Measurements from ENCODE around the gene ZSCAN12. TPM values are rescaled to one million over a fixed set of nuclear protein-coding genes. Genes with fewer than 3 reads are reported as not detected.
"Not testable (repeated sequence)": the region's sequence is repeated elsewhere in the genome, so short reads cannot be mapped to it uniquely, and the experiment has no call there.

Gene ZSCAN12
- total RNA-seq (2022) (4.7 and 5.2 TPM in 2 replicates), Bru-seq, nascent RNA (percentile 69 among the genes with signal in this experiment), BruChase-seq, experiment 1, labeled RNA remaining after a 6-hour chase (percentile 59 among the genes with signal in this experiment), BruChase-seq, experiment 2, labeled RNA remaining after a 2-hour chase (percentile 66 among the genes with signal in this experiment)
- long read RNA-seq, partial matches to known transcripts: 1 of 9 reads
- long read RNA-seq, other reads (novel, unspliced or antisense): 8 of 9 reads

DNA sequence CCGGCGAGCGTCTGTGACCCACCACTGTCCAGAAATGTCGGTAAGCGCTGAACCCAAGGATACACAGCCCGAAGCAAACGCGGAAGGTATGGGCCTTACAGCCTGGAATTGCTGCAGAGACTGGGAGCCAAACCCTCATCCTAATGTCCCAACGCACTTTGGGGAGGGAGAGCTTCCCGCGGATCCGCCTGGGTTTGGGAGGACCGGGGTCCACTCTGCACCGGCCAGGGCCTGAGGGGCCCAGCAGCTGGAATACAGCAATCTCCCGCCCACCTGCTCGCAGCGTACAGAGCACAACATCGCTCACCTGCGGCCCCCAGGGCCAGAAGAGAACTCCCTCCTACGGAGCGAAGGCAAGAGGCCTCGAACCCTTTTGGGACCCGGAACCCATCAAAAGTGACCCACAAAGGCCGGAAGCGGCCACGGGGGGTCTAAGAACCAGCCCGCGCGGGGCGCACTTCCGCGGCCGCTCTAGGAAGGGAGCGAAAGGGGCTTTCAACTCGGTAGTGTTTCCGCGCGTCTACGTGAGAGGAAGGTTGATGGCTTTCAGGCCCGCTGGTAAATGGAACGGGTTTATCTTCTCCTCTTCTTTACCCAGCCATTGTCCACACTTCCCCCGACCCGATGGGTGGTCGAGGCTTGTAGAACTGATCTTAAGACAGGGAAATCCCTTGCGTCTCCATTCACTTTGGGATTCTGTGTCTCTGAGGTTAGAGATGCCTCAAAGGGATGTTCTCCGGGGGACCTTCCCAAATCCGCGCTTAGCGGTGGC, at the start of gene ZSCAN12:
ZSCAN12 (minus strand) TSS at position 398 of the 772 bp plus-strand sequence. CDS start 1,342 bp downstream, outside the sequence.
- Mint-ChIP-seq H3K9me3 (ENCODE audit: low read depth, unreplicated experiment) (no peaks in the 10 kb centered on the region), H3K36me3 (ENCODE audit: insufficient read depth, unreplicated experiment) (peaks cover 18% of the 10 kb centered on the region), H3K27me3 (ENCODE audit: unreplicated experiment) (no peaks in the 10 kb centered on the region), H3K4me3 (ENCODE audit: low read depth, unreplicated experiment) (peak within 1 kb of the TSS; percentile 73), H3K27ac (ENCODE audit: unreplicated experiment) (peak within 1 kb of the TSS; percentile 25), H3K4me1 (ENCODE audit: low read depth, unreplicated experiment) (peaks cover 23% of the 10 kb centered on the region)
- DNase-seq: peak; percentile 64
- BruUV-seq (replicated peaks): no TSS peak
- TF ChIP-seq, protein P1, sequence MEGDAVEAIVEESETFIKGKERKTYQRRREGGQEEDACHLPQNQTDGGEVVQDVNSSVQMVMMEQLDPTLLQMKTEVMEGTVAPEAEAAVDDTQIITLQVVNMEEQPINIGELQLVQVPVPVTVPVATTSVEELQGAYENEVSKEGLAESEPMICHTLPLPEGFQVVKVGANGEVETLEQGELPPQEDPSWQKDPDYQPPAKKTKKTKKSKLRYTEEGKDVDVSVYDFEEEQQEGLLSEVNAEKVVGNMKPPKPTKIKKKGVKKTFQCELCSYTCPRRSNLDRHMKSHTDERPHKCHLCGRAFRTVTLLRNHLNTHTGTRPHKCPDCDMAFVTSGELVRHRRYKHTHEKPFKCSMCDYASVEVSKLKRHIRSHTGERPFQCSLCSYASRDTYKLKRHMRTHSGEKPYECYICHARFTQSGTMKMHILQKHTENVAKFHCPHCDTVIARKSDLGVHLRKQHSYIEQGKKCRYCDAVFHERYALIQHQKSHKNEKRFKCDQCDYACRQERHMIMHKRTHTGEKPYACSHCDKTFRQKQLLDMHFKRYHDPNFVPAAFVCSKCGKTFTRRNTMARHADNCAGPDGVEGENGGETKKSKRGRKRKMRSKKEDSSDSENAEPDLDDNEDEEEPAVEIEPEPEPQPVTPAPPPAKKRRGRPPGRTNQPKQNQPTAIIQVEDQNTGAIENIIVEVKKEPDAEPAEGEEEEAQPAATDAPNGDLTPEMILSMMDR (IDR thresholded peaks at IDR 0.05; ENCODE audit: unreplicated experiment): no peak
- CTCF ChIA-PET: interaction anchor here (1.7 kb wide), 1 partner anchor 16 kb away, joined by 7 read pairs; no protein-coding TSS in a partner anchor
- intact Hi-C loops (cut with micrococcal nuclease; ENCODE audit: unreplicated experiment): loop anchor here (5.0 kb wide), 1 partner anchor 188 kb away; a partner anchor contains a TSS

DNA sequence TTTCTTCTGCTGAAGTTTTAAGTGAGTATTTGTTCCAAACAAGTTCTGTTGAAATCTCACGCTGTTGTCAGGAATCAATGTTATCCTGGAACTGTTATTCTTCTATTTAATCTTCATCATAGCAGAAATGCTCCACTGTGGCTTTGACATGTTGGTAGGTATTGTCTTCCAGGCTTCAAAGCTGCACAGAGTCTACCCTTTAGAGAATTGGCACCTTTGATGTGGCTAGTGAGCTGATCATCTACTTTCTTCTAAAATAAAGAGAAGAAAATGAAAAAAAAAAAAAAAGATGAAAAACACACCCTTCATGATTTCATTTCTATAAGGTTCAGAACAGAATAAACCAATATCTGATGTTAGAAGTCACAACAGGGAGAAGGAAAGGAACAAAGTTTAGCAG, 49.5 kb upstream of the ZSCAN12 start:
- CTCF ChIA-PET: interaction anchor here (0.5 kb wide), 1 partner anchor 215 kb away, joined by 4 read pairs; no protein-coding TSS in a partner anchor
- intact Hi-C loops (cut with micrococcal nuclease; ENCODE audit: unreplicated experiment): no loop called here
- no TSS peak for BruUV-seq (replicated peaks)
- Mint-ChIP-seq H3K36me3 (ENCODE audit: insufficient read depth, unreplicated experiment) (no peaks in the 10 kb centered on the region), H3K4me1 (ENCODE audit: low read depth, unreplicated experiment) (no peaks in the 10 kb centered on the region), H3K9me3 (ENCODE audit: low read depth, unreplicated experiment) (peaks cover 9% of the 10 kb centered on the region), H3K27ac (ENCODE audit: unreplicated experiment) (no peak overlapping the region), H3K27me3 (ENCODE audit: unreplicated experiment) (peaks cover 3% of the 10 kb centered on the region), H3K4me3 (ENCODE audit: low read depth, unreplicated experiment) (no peak overlapping the region)
- TF ChIP-seq, protein P1 (IDR thresholded peaks at IDR 0.05; ENCODE audit: unreplicated experiment): no peak
- no peak for DNase-seq

- H3K27me3 Mint-ChIP-seq (ENCODE audit: unreplicated experiment); H3K9me3 Mint-ChIP-seq (ENCODE audit: low read depth, unreplicated experiment); H3K27ac Mint-ChIP-seq (ENCODE audit: unreplicated experiment); H3K4me1 Mint-ChIP-seq (ENCODE audit: low read depth, unreplicated experiment); DNase-seq; H3K36me3 Mint-ChIP-seq (ENCODE audit: insufficient read depth, unreplicated experiment); CTCF ChIA-PET; H3K4me3 Mint-ChIP-seq (ENCODE audit: low read depth, unreplicated experiment); BruUV-seq (replicated peaks); intact Hi-C loops (cut with micrococcal nuclease; ENCODE audit: unreplicated experiment): not testable (repeated sequence)
These were observed 48.0 kb upstream of the ZSCAN12 start for GRCh38 chr6:28447512-28447906.

- BruUV-seq (replicated peaks): no TSS peak
- Mint-ChIP-seq H3K36me3 (ENCODE audit: insufficient read depth, unreplicated experiment) (peaks cover 5% of the 10 kb centered on the region), H3K27me3 (ENCODE audit: unreplicated experiment) (no peaks in the 10 kb centered on the region), H3K9me3 (ENCODE audit: low read depth, unreplicated experiment) (peaks cover 9% of the 10 kb centered on the region), H3K27ac (ENCODE audit: unreplicated experiment) (no peak overlapping the region), H3K4me1 (ENCODE audit: low read depth, unreplicated experiment) (no peaks in the 10 kb centered on the region), H3K4me3 (ENCODE audit: low read depth, unreplicated experiment) (no peak overlapping the region)
- no peak for DNase-seq
- CTCF ChIA-PET: no interaction called here
- intact Hi-C loops (cut with micrococcal nuclease; ENCODE audit: unreplicated experiment): no loop called here
- TF ChIP-seq, protein P1 (IDR thresholded peaks at IDR 0.05; ENCODE audit: unreplicated experiment): no peak
These were observed 47.4 kb upstream of the ZSCAN12 start for GRCh38 chr6:28446818-28447511.

GRCh38 chr6:28444759-28445158, 45.2 kb upstream of the ZSCAN12 start:
- BruUV-seq (replicated peaks); H3K4me1 Mint-ChIP-seq (ENCODE audit: low read depth, unreplicated experiment); H3K36me3 Mint-ChIP-seq (ENCODE audit: insufficient read depth, unreplicated experiment); H3K27ac Mint-ChIP-seq (ENCODE audit: unreplicated experiment); intact Hi-C loops (cut with micrococcal nuclease; ENCODE audit: unreplicated experiment); H3K9me3 Mint-ChIP-seq (ENCODE audit: low read depth, unreplicated experiment); H3K27me3 Mint-ChIP-seq (ENCODE audit: unreplicated experiment); DNase-seq; H3K4me3 Mint-ChIP-seq (ENCODE audit: low read depth, unreplicated experiment): not testable (repeated sequence)
- CTCF ChIA-PET: interaction anchor here (0.6 kb wide), 1 partner anchor 34 kb away, joined by 4 read pairs; no protein-coding TSS in a partner anchor

All from Calu3 (cell line).